ENCODE data around the gene LUC7L2. TPM values are rescaled to one million over a fixed set of nuclear protein-coding genes. Genes with fewer than 3 reads are reported as not detected.

LUC7L2 gene
- total RNA-seq, 1 donor from 2014 or later, result 111 TPM

DNA sequence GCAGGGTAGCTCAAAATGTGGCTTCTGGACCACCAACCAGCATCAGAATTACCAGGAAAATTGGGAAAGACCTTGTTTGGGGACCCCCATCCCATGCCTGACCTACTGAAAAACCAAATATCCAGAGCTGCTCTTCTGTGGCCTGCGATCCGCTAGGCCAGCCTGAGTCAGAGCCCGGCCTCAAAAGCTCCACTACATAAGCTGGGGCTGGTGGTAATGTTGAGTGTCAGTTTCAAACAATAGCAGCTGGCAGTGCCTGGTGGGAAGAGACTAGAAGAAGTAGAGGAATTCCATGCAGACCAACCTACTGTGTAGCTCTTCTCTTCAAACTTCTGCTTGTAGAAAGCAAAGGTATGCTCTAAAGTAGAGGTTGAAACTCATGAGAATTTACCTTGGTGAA, 71.8 kb downstream of the LUC7L2 start:
- H3K4me1 Mint-ChIP-seq, result peaks cover 22% of the 10 kb centered on the region

DNA sequence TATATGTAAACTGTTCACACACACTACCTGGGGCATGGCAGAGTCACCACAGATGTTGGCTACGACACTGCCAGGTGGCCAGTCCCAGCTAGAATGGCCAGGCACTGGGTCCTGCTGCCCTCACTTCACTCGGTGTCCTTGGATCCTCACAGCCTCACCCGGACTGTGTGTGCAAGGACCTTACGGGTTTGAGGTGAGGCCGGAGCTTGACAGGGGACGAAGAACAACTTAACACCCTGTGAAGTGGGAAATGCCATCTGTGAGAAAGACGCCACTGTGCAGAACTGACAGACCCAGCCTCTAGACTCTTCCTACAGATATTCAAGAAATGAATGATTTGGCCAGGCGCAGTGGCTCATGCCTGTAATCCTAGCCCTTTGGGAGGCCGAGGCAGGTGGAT, 77.1 kb downstream of the LUC7L2 start:
- Histone ChIP-seq H4K20me1 (ENCODE audit: low read depth) (no peaks in the 10 kb centered on the region), H3K36me3 (no peaks in the 10 kb centered on the region), H3K4me2 (no peak overlapping the region), H3K79me2 (ENCODE audit: low read depth) (no peaks in the 10 kb centered on the region), H3K9ac (no peak overlapping the region), H3K27me3 (no peaks in the 10 kb centered on the region), H3F3A (ENCODE audit: low read depth) (peaks cover 8% of the 10 kb centered on the region), H2AFZ (replicated peaks) (no peak overlapping the region), H3K9me3 (ENCODE audit: low read depth) (no peaks in the 10 kb centered on the region), H3K4me1 (peaks cover 6% of the 10 kb centered on the region), H3K4me3 (no peak overlapping the region), H3K27ac (no peak overlapping the region)
- no peak overlapping the region for H3K27ac Mint-ChIP-seq
- TF ChIP-seq EZH2phosphoT487 (IDR thresholded peaks at IDR 0.05), result no peak
- TF ChIP-seq EZH2 (IDR thresholded peaks at IDR 0.05), result no peak
- TF ChIP-seq, protein P1, sequence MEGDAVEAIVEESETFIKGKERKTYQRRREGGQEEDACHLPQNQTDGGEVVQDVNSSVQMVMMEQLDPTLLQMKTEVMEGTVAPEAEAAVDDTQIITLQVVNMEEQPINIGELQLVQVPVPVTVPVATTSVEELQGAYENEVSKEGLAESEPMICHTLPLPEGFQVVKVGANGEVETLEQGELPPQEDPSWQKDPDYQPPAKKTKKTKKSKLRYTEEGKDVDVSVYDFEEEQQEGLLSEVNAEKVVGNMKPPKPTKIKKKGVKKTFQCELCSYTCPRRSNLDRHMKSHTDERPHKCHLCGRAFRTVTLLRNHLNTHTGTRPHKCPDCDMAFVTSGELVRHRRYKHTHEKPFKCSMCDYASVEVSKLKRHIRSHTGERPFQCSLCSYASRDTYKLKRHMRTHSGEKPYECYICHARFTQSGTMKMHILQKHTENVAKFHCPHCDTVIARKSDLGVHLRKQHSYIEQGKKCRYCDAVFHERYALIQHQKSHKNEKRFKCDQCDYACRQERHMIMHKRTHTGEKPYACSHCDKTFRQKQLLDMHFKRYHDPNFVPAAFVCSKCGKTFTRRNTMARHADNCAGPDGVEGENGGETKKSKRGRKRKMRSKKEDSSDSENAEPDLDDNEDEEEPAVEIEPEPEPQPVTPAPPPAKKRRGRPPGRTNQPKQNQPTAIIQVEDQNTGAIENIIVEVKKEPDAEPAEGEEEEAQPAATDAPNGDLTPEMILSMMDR (IDR thresholded peaks at IDR 0.05), result no peak
- peaks cover 2% of the 10 kb centered on the region for H3K27me3 Mint-ChIP-seq (ENCODE audit: insufficient read depth, low read depth)
- DNase-seq (ENCODE audit: low spot score), result no peak
- no peak overlapping the region for H3K4me3 Mint-ChIP-seq
- H3K36me3 Mint-ChIP-seq, result no peaks in the 10 kb centered on the region
- H3K9me3 Mint-ChIP-seq, result no peaks in the 10 kb centered on the region
- H3K4me1 Mint-ChIP-seq, result peaks cover 6% of the 10 kb centered on the region

More for the DNA sequence above, 71.8 kb downstream of the LUC7L2 start:
- H3K27me3 Mint-ChIP-seq (ENCODE audit: insufficient read depth, low read depth), result peaks cover 2% of the 10 kb centered on the region
- H3K27ac ChIP-seq, result no peak overlapping the region
- no peaks in the 10 kb centered on the region for H3K79me2 ChIP-seq (ENCODE audit: low read depth)
- H3K9ac ChIP-seq, result no peak overlapping the region
- H3K4me3 Mint-ChIP-seq, result no peak overlapping the region
- H3K4me1 ChIP-seq, result peaks cover 17% of the 10 kb centered on the region
- no peaks in the 10 kb centered on the region for H4K20me1 ChIP-seq (ENCODE audit: low read depth)
- H3K9me3 ChIP-seq (ENCODE audit: low read depth), result no peaks in the 10 kb centered on the region
- no peak overlapping the region for H3K27ac Mint-ChIP-seq
- DNase-seq (ENCODE audit: low spot score), result peak; percentile 20
- H2AFZ ChIP-seq (replicated peaks), result no peak overlapping the region
- H3K9me3 Mint-ChIP-seq, result no peaks in the 10 kb centered on the region
- TF ChIP-seq EZH2phosphoT487 (IDR thresholded peaks at IDR 0.05), result no peak
- TF ChIP-seq, protein P1 (IDR thresholded peaks at IDR 0.05), result no peak
- no peak for TF ChIP-seq EZH2 (IDR thresholded peaks at IDR 0.05)
- H3F3A ChIP-seq (ENCODE audit: low read depth), result peaks cover 41% of the 10 kb centered on the region
- H3K4me3 ChIP-seq, result no peak overlapping the region
- no peaks in the 10 kb centered on the region for H3K27me3 ChIP-seq
- H3K36me3 Mint-ChIP-seq, result peaks cover 1% of the 10 kb centered on the region
- no peak overlapping the region for H3K4me2 ChIP-seq
- no peaks in the 10 kb centered on the region for H3K36me3 ChIP-seq

DNA sequence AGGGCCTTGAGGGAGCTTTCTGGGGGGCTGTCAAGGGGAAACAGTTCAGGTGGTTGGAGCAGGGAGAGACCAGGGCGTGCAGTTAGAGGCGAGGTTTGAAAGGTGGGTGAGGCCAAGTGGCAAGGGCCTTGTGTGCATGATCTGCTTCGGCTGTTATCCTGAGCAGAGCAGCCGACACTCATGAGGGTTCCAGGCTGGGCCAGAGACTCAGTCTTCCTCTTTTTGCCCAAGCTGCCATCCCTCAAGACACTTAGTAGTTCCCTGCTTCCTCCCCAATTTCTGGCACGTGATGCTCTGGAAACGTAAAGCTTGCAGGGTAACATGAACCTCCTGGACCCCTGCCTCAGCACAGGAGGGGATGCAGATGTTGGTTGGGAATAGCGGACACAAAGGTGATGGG, 79.7 kb downstream of the LUC7L2 start:
- Histone ChIP-seq H3K4me3 (no peak overlapping the region), H3K27me3 (no peaks in the 10 kb centered on the region), H3K36me3 (no peaks in the 10 kb centered on the region), H3K79me2 (ENCODE audit: low read depth) (no peaks in the 10 kb centered on the region), H3K9ac (no peak overlapping the region), H4K20me1 (ENCODE audit: low read depth) (no peaks in the 10 kb centered on the region), H3K4me2 (no peak overlapping the region), H3K4me1 (peaks cover 1% of the 10 kb centered on the region), H3K27ac (no peak overlapping the region), H3F3A (ENCODE audit: low read depth) (peaks cover 1% of the 10 kb centered on the region), H2AFZ (replicated peaks) (no peak overlapping the region), H3K9me3 (ENCODE audit: low read depth) (no peaks in the 10 kb centered on the region)
- Mint-ChIP-seq H3K4me1 (peaks cover 4% of the 10 kb centered on the region), H3K36me3 (no peaks in the 10 kb centered on the region), H3K9me3 (no peaks in the 10 kb centered on the region), H3K27me3 (ENCODE audit: insufficient read depth, low read depth) (peaks cover 2% of the 10 kb centered on the region), H3K27ac (no peak overlapping the region), H3K4me3 (no peak overlapping the region)
- no peak for TF ChIP-seq EZH2phosphoT487 (IDR thresholded peaks at IDR 0.05)
- no peak for TF ChIP-seq EZH2 (IDR thresholded peaks at IDR 0.05)
- TF ChIP-seq, protein P1 (IDR thresholded peaks at IDR 0.05), result no peak
- no peak for DNase-seq (ENCODE audit: low spot score)

All from neural progenitor cell (in vitro differentiated cells).